Right renal cortex interstitium (tissue), 3 donors: ENCODE data around the gene CCDC146. TPM values are rescaled to one million over a fixed set of nuclear protein-coding genes. Genes with fewer than 3 reads are reported as not detected.

Source experiments
- DNase-seq, 3 donors: peaks; one replicate each; pipeline ENCODE4 v3.0.0-alpha.2; 2013; ENCODE audit warnings: low read depth in 3 of 3, low spot score in 2 of 3
- polyA plus RNA-seq, 3 donors: library from polyadenylated mRNA; unstranded; fragments of 120-200 nt; gene quantifications; one replicate each; pipeline ENCODE4 v1.2.1, GENCODE V29; 2013; ENCODE audit not compliant: insufficient read length in 3 of 3

Gene CCDC146
- polyA plus RNA-seq, 3 donors: 20.9 to 21.8 (median 21.6) TPM

- DNase-seq: no peak
These were observed 159.5 kb downstream of the CCDC146 start for GRCh38 chr7:77281780-77282478.

GRCh38 chr7:77282897-77283296 is 160.5 kb downstream of the CCDC146 start:
- DNase-seq: no peak

GRCh38 chr7:77284005-77284404 is 161.6 kb downstream of the CCDC146 start:
- no peak for DNase-seq

GRCh38 chr7:77284616-77285015 is 162.2 kb downstream of the CCDC146 start:
- no peak for DNase-seq

- no peak for DNase-seq
These were observed 166.4 kb downstream of the CCDC146 start for GRCh38 chr7:77288676-77289320.

GRCh38 chr7:77289387-77289786 is 167.0 kb downstream of the CCDC146 start:
- DNase-seq: no peak

DNA sequence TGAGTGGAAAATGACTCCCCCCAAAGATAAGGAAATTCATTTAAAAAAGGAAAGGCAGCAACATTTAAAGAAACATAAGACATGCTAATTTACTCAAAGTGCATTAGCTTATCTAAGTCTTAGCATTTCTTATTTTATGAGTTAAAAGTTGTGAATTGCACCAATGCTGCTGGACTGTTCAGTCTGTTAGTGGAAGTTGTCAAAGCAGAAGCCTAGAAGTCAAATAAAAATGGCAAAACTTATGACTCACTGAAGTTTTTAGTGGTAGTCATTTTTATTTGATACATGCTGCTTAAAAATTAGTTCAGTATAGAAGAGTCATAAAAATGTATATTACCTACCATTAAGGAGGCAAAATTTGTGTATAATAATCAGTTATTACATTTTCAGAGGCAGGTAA is 168.0 kb downstream of the CCDC146 start:
- no peak for DNase-seq

- DNase-seq: no peak
These were observed 170.6 kb downstream of the CCDC146 start for GRCh38 chr7:77293046-77293445.

DNA sequence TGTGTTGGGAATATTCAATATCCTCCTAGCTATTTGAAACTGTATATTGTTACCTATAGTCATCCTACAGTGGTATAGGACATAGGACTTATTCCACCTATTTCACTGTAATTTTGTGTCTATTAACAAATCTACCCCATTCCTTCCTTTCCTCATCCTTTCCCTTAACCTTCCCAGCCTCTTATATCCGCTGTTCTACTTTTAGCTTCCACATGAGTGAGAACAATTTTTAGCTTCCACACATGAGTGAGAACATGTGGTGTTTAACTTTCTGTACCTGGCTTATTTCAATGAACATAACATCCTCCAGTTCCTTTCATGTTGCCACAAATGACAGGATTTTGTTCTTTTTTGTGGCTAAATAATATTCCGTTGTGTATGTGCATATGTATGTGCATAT is 173.1 kb downstream of the CCDC146 start:
- no peak for DNase-seq

DNA sequence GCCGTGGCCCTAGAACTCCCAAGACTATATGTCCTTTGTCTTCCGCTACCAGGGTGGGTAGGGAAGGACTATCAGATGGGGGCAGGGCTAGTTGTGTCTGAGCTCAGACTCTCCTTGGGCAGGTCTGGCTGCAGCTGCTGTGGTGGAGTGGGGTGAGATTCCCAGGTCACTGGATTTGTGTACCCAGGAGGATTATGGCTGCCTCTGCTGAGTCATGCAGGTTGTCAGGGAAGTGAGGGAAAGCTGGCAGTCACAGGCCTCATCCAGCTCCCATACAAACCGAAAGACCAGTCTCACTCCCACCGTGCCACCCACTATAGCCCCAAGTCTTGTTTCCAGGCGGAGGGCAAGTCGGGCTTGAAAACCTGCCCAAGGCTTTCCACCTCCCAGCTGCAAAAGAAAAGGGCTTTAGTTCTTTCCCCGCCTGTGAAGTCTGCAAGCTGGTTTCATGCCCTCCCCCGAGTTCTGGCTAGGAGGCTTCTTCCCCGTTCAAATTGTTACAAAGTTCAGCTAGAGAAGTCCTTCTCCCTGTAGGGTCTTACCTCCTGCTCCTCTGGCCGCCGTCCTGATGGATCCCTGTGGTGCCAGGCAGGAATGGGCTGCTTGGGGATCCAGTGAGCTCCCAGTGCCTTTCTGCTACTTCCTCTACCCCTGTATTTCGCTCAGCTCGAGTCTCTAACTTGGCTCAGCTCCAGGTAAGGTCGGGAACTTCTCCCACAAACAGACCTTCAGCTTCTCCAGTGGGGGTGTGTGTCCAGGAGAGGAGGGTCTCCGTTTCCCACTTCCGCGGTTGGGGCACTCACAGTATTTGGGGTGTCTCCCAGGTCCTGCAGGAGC is 184.0 kb downstream of the CCDC146 start:
- DNase-seq: no peak

GRCh38 chr7:77308792-77309191 is 186.4 kb downstream of the CCDC146 start:
- no peak for DNase-seq

- no peak for DNase-seq
These were observed 187.4 kb downstream of the CCDC146 start for GRCh38 chr7:77309714-77310220.

DNA sequence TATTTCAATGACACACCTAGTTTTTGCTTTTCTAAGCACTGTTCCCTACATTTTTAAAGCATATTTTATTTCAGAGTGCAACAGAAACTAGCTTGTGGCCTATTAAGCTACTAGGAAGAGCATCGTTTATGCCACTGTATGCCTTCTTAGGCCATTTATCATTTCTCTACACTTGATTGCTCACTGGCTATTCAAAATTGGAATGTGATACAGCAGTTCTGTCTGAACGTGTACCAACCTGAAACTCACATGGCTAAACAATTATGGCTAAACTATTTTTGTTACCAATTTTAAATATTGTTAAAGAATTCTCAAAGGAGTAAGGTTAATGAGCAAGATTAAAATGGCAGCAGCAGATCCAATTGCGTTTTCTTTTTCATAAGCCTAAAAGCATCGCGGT is 188.6 kb downstream of the CCDC146 start:
- no peak for DNase-seq

GRCh38 chr7:77313085-77313484 is 190.7 kb downstream of the CCDC146 start:
- no peak for DNase-seq

- DNase-seq: no peak
These were observed 191.6 kb downstream of the CCDC146 start for GRCh38 chr7:77313876-77314480.

GRCh38 chr7:77315182-77315591 is 192.8 kb downstream of the CCDC146 start:
- no peak for DNase-seq

GRCh38 chr7:77316219-77316978 is 194.0 kb downstream of the CCDC146 start:
- no peak for DNase-seq

- DNase-seq: no peak
These were observed 195.6 kb downstream of the CCDC146 start for GRCh38 chr7:77318019-77318418.

GRCh38 chr7:77320137-77320536 is 197.7 kb downstream of the CCDC146 start:
- no peak for DNase-seq

DNA sequence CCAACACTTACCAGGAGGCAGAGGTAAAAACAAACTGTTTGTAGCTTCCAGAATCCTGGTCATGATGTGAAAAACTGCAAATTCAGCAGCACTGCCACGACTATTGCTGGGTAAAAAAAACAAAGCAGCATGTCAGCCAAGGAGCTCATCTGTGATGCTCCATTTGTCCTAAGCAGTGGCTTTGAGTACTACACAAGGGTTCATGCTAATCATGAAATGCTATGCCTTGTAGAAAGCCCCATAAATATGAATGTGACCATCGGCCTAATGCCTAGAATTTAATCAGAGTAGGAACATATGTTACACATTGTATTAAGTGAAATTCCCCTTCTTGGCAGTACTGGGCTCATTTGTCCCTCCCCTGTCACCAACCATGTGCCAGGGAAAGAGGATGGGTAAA is 198.3 kb downstream of the CCDC146 start:
- no peak for DNase-seq
